ENCODE results near the gene OR2C1.

Gene OR2C1

GRCh38 chr16:3355589-3355988 lies at the start of gene OR2C1:
TSS of gene OR2C1 (plus strand) at chr16:3355889. CDS start at chr16:3355941, 52 bp downstream.
- no peak for DNase-seq

GRCh38 chr16:3306078-3306477 lies 49.6 kb upstream of the OR2C1 start:
- DNase-seq = no peak

- no peak for DNase-seq
Observed at GRCh38 chr16:3311496-3311895, 44.2 kb upstream of the OR2C1 start.

GRCh38 chr16:3317315-3317999 lies 38.2 kb upstream of the OR2C1 start:
- no peak for DNase-seq

GRCh38 chr16:3321816-3322215 lies 33.9 kb upstream of the OR2C1 start:
- no peak for DNase-seq

- no peak for DNase-seq
Observed at GRCh38 chr16:3327514-3327913, 28.2 kb upstream of the OR2C1 start.

GRCh38 chr16:3328104-3328503 lies 27.6 kb upstream of the OR2C1 start:
- DNase-seq = no peak

GRCh38 chr16:3328643-3329042 lies 27.0 kb upstream of the OR2C1 start:
- no peak for DNase-seq

GRCh38 chr16:3346041-3346440 lies 9.6 kb upstream of the OR2C1 start:
- no peak for DNase-seq

- DNase-seq = no peak
Observed at GRCh38 chr16:3347586-3347985, 8.1 kb upstream of the OR2C1 start.

GRCh38 chr16:3348547-3349167 lies 7.0 kb upstream of the OR2C1 start:
- DNase-seq = no peak

GRCh38 chr16:3349175-3349574 lies 6.5 kb upstream of the OR2C1 start:
- DNase-seq = no peak

- DNase-seq = no peak
Observed at GRCh38 chr16:3356118-3356517, 429 bp downstream of the OR2C1 start.

- no peak for DNase-seq
Observed at GRCh38 chr16:3358871-3359270, 3.2 kb downstream of the OR2C1 start.

GRCh38 chr16:3362931-3363330 lies 7.2 kb downstream of the OR2C1 start:
- DNase-seq = no peak

- DNase-seq = no peak
Observed at GRCh38 chr16:3363793-3364192, 8.1 kb downstream of the OR2C1 start.

- DNase-seq = peak; percentile 90
Observed at GRCh38 chr16:3364774-3365427, 9.2 kb downstream of the OR2C1 start.

- no peak for DNase-seq
Observed at GRCh38 chr16:3369073-3369472, 13.4 kb downstream of the OR2C1 start.

- no peak for DNase-seq
Observed at GRCh38 chr16:3375680-3376079, 20.0 kb downstream of the OR2C1 start.

- no peak for DNase-seq
Observed at GRCh38 chr16:3377917-3378316, 22.2 kb downstream of the OR2C1 start.

GRCh38 chr16:3383045-3383448 lies 27.4 kb downstream of the OR2C1 start:
- no peak for DNase-seq

GRCh38 chr16:3388325-3388724 lies 32.6 kb downstream of the OR2C1 start:
- DNase-seq = no peak

- DNase-seq = no peak
Observed at GRCh38 chr16:3389663-3390338, 34.1 kb downstream of the OR2C1 start.

- DNase-seq = no peak
Observed at GRCh38 chr16:3400446-3400778, 44.7 kb downstream of the OR2C1 start.

Measured in right hindlimb (tissue), 1 donor.